CD4-positive, alpha-beta T cell treated with Interferon alpha-2 for 1 hour (primary cell): Measurements from ENCODE around the gene OR1K1.
A peak's percentile ranks its signal among the peaks of the same experiment; 100 is the strongest.
"Not testable (repeated sequence)": the region's sequence is repeated elsewhere in the genome, so short reads cannot be mapped to it uniquely, and the experiment has no call there.

Source experiments
- DNase-seq, 2 donors: peaks; one replicate each; pipeline ENCODE4 v3.0.0-alpha.2; 2020 to 2022

Gene OR1K1

DNA sequence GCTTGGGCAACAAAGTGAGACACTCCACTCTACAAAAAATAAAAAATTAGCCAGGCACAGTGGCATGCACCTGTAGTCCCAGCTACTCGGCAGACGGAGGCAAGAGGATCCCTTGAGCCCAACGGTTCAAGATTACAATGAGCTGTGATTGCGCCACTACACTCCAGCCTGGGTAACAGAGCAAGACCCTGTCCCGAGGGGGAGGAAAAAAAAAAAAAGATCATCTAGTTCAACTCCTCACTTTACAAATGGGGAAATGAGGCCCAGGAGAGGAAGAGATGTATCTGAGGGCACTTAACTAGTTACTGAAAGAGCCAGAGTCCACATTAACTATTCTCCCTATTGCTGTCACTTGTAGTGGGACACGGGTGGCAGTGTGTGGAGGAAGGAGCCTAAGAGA lies 14.6 kb downstream of the OR1K1 start:
- no peak for DNase-seq

DNA sequence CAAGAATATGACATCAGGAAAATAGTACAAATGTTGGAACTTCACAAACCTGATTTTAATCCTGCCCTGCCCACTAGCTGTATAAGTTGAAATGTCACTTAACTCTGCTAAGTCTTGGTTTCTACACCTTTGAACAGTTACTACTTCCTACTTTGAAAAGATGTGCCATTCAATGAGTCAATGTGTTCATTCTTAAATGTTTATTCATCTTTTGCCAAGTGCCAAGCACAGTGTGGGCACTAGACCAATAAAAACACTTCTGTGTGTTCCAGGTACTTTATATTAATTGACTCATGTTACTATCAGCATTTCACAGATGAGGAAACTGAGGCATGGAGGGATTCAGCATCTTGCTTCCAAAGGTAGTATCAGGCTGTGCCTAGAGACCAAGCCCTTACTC lies 15.6 kb downstream of the OR1K1 start:
- DNase-seq = no peak

DNA sequence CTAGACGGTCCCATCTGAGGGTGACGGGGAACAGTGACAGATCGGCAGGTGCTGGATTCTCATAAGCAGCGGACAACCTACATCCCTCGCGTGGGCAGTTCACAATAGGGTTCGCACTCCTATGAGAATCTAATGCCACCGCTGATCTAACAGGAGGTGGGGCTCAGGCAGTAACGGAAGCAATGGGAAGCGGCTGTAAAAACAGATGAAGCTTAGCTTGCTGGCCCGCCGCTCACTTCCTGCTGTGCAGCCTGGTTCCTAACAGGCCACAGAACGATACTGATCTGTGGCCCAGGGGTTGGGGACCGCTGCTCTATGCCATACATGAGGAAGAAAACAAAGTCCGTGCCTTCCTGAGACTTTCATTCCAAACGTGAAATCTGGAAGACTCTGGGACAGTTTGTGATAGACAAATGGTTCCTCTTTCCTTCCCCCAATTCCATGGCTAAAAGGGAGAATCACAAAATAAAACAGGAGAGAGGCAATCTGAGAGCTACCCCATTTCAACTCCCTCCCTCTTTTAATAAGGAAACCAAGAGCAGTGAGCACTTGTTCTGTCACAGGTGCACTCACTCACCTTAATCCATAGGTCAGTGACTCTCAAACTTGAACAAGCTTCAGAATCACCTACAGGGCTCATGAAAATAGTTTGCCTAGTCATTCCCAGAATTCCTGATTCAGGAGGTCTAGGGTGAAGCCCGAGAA lies 16.4 kb downstream of the OR1K1 start:
- DNase-seq = peak; percentile 17 to 56

DNA sequence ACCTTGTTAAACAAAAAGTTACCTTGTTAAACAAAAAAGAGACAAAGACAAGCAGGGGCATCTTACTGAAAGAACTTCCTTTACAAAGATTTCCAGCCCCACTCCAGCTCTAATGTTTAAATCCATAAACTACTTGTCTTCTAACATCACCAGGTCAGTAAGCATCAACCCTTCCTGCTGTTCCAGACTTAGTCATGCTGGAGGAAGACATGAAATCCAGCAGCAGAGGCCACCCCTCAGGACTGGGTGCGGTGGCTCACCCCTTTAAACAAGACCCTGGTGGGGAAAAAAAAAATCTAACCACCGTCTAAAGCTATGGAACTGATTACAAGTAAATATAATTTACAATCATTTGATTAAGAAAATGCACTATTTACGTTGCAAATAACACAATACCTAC lies 19.4 kb downstream of the OR1K1 start:
- DNase-seq = no peak

DNA sequence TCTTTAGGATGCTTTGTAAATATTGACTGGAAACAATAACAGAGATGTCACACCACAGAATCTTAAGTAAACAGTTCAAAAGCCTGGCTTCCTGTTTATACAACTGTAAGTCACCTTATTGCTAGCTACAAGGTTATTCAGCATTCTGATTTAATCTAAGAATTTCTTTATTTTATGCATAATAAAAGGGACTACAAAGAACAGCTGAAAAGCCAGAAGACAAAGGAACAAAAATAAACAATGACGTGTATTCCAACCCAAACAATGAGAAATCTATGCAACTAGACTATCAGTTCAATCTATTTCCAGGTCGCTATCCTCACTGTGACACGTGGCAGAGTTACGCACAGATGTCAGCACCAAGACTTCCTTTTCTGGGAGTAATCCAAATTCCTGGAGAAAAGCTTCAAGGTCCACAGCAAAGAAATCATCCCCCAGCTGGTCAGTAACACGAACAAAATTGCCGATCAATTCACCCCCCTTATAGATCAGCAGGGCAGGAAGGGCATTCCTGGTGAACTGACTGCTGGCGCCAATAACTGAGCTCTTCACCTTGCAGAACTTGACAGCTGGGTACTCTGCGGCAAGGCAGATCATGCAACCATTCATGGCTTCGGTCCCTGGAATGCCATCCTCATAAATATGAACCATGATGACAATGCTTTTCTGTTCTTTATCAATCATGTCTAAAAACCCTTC lies 20.0 kb downstream of the OR1K1 start:
- DNase-seq = no peak

DNA sequence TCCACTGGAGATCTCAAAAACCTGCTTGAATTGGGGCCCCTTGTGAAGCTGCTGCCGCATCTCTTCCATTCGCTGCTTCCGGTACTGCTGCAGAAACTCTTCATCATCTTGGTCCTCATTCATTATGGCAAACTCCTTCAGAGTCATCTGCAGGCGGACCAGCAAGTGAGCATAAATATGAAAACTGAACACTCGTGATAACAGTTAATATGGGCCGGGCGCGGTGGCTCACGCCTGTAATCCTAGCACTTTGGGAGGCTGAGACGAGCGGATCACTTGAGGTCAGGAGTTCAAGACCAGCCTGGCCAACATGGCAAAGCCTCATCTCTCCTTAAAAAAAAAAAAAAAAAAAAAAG lies 20.5 kb downstream of the OR1K1 start:
- DNase-seq = no peak

DNA sequence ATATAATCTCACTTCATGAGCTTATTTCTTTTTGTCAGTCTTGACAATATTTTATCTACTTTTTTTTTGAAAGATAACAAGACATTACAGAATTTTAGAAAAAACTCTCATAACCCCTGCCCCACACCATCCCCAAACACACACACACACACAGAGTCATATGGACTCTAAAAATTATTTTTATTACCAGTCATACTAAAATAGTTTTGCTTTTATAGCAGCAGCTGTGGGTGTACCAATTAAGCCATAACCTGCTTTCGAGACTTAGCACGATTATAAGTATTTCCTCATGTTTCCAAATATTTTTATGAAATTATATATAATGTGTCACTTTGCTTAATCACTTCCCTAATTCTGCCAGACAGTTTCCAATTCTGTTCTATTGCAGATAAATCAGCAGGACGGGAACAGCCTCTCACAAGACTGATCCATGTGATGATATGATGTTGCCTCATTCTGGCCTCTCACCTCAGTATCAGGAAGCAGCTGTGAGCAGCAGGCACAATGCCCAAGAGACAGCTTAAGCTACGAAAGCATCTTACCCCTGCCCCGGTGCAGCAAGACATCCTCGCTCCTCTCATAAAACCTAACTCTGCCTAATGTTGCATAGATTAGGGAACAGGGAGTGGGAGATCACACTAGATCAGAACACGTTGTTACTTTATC lies 21.5 kb downstream of the OR1K1 start:
- DNase-seq = peak in 1 of 2 donors; percentile 12

DNA sequence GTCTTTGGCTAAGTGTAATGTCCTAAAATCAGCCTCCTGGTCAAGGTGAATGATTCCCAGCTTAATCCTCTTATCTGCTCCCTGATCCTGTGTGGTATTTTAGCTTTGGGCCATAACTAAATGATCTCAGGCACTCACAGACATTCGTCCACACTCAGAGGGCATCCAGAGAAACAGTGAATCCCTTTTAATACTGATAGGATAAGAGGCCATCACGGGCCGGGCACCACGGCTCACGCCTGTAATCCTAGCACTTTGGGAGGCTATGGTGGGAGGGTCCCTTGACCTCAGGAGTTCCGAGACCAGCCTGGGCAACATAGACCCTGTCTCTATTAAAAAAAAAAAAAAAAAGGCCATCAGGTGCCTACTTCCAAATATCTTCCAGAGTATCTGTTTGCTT lies 22.1 kb downstream of the OR1K1 start:
- no peak for DNase-seq

DNA sequence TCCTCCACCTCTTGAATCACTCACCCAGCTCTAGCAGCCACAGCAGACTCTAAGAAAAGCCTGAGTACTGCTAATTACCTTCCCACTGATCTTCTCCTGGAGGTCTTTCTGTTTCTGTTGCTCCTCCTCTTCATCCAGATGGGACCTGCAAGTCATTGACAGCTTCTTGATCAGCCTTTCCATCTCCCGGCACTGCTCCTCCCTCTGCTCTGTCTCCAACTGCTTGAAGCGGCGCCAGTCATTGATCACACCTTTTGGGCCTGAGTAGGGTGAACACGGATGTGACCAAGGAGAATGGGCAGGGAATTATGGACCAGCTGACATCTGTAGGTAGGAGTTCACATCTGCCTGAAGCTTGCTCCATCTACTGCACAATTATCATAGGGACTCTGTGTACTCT lies 23.0 kb downstream of the OR1K1 start:
- DNase-seq = no peak

DNA sequence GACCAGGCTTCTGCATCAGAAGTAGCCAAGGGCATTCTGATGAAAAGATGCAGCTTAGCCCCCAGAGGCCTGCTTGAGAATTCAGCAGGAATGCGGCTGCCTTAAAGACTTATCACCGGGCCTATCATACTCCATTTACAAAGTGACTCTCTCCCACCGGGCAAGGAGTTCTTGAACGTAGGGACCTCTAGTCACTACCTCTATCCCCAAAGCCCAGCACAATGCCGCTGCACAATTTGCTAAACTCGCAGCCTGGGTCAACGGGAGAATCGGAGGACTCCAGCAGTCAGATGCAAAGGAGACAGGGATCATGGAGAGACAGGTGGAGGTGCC lies 27.8 kb downstream of the OR1K1 start:
- DNase-seq = no peak

DNA sequence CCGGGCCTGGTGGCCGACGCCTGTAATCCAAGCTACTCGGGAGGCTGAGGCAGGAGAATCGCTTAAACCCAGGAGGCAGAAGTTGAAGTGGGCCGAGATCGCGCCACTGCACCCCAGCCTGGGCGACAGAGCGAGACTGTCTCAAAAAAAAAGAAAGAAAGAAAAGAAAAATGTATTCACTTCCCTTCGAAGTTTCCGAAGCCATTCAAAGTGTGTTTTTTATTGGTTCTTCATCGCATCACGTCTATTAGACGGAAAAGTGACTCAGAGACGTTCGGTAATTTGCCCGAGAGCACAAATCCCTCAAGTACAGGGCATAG lies 29.0 kb downstream of the OR1K1 start:
- not testable (repeated sequence) for DNase-seq

DNA sequence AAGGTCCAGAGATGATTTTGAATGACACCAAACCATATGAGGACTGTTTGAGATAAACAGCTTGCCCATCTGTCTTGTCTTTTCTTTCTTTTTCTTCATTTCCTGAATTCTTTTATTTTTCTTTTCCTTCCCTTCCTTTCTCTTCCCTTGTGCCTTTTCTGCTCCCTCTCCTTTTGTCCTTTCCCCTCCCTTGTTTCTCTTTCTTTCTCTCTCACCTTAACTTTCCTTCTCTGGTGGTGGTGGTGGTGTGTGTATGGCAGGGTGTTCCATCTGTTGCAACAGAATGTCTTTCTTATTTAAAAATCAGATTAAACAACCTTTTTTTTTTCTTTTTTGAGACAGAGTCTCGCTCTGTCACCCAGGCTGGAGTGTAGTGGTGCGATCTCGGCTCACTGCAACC lies 32.3 kb downstream of the OR1K1 start:
- no peak for DNase-seq

DNA sequence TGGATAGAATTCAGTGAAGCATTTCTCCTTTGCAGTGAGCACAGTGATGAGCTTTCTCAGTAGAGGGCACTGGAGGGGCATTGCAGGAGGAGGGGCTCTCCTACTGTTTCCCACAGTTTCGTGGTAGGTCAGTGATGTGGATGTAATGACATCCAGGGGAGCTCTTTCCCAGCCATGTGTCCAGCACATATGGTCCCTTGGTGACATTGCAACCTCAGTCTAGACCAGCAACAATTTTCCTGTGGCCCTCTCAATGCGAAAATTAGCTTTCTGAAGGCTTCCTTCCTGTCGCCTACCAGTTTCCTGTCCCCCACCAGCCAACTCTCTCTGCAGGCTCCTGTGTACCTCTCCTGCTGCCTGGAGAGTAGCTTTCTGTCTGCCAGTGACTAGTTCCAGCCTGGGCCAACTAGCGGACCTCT lies 35.4 kb downstream of the OR1K1 start:
- DNase-seq = peak in 1 of 2 donors; percentile 20

DNA sequence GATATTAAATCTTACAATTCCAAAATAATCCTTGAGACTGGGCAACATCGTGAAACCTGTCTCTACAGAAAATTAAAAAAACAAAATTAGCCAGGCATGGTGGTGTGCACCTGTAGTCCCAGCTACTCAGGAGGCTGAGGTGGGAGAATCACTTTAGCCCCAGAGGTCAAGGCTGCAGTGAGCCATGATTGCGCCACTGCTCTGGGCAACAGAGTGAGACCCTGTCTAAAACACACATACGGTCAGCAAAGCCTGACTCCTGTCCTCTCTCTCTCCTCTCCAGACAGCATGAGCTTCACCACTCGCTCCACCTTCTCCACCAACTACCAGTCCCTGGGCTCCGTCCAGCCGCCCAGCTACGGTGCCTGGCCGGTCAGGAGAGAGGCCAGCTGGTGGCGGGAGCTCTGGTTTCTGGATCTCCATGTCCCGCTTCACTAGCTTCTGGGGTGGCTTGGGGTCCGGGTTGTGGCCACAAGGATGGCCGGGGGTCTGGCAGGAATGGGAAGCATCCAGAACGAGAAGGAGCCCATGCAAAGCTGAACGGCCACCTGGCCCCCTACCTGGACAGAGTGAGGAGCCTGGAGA lies 37.4 kb downstream of the OR1K1 start:
- DNase-seq = no peak

DNA sequence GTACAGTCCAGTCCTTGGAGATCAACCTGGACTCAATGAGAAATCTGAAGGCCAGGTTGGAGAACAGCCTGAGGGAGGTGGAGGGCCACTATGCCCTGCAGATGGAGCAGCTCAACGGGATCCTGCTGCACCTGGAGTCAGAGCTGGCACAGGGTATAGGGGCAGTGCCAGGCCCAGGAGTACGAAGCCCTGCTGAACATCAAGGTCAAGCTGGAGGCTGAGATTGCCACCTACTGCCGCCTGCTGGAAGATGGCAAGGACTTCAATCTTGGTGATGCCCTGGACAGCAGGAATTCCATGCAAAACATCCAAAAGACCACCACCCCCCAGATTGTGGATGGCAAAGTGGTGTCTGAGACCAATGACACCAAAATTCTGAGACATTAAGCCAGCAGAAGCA lies 38.5 kb downstream of the OR1K1 start:
- DNase-seq = not testable (repeated sequence)

DNA sequence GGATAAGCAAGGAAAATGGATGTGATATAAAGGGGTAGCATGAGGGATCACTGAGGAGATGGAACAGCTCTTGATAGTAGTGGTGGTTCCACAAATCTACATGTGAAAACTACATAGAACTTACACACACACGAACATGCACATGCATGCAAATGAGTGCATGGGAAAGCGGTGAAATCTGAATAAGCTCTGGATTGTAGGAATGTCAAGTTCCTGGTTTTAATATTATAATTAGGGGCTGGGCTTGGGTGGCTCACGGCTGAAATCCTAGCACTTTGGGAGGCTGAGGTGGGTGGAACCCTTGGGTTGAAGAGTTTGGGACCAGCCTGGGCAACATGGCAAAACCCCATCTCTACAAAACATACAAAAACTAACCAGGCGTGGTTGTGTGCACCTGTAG lies 41.6 kb downstream of the OR1K1 start:
- DNase-seq = no peak

DNA sequence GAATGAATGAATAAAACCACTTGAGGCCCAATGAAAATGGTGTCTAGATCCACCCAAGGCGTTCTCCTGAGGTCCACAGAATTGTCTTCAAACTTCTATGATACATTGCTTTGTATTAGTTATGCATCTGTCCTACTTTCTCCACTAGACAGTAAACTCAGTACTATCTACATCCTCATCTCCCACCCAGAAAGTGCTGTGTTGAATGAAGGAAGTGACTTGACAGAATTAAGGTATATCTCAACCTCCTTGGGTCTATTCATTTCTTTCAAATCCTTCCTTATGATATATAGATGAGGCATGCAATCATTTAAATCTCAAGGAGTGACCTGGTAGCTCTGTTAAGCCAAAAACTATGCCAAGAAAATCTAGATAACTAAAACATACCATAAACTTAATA lies 44.2 kb downstream of the OR1K1 start:
- DNase-seq = no peak

DNA sequence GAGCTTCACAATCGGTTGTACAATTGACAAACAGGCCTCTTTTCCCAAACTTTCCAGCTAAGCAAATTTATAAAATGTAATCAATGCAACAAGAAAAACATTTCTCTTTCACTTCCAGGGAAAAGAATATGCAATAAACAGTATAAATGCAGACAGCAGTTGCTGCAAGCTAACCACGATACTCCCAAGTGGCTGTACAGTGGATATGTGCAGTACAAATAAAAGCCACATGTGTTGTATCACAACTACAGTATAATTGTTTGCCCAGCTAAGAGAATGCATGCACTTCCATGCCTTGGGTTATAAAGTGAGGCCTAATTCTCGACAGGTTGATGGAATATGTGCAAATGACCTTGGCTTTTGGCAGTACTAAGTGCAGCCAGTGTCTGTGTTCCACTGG lies 45.2 kb downstream of the OR1K1 start:
- DNase-seq = no peak

DNA sequence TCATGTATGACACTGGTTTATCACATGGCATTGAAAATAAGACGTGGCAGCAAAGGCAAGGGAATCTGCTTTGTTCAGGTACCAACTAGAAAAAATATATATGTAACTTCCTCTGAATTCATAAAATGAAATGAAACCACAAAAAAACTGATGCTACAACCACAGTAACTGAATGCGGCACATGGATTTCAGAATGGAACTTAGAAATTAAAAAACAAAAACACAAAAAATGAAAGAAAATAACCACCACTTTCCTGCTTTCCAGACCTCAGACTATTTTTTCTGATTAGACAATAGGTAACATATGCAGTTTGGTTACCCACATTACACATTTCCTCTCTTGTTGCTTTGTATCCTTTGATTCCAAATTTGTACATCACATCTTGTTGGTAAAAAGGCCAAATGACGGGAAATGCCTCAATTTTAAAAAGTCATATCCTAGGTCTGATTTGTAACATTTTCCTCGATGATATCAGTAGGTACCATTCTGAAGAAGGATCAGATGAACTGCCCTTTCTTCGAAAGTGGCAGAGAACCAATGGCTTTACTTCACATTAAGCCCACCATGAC lies 46.5 kb downstream of the OR1K1 start:
- peak in 1 of 2 donors; percentile 53 for DNase-seq

DNA sequence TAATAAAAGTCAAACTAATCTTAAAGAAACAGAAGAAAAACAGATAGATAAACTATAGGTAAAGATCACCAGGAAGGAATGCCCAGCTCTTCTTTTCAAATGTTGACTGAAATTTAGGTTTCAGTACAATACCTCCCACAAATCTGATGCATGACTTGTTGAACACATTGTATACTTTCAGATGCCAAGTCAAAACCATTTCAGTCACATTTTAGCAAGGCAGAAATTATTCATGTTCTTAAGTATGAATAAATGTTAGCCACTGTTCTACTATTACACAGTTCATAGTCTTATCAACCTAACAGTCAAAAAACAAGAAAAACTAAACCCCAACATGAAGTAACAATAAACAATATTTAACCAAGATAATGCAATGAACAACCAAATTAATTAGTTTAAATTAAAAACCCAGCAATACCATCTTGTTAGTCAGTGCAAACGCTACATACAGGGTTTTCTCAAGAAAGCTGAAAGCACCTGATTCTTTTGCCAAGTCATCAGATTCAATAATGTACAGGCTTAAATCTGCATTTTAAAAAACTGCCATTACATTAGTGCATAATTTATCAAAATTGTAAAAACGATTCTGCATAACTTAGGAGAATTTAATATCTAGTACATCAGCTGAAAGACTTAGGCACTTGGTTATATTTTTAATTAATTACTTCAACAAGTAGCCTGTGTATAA lies 48.5 kb downstream of the OR1K1 start:
- DNase-seq = no peak
